Esophagus squamous epithelium (tissue), 5 donors: ENCODE results near the gene OR2M5. TPM values are rescaled to one million over a fixed set of nuclear protein-coding genes. Genes with fewer than 3 reads are reported as not detected.

Experiments used
- DNase-seq: peaks from one replicate; lab custom pipeline; 2025; lab: John Stamatoyannopoulos, UW
- H3K27ac ChIP-seq, 4 donors: fragments of 200-600 bp; sonication (generic); one replicate each; pipeline ENCODE4 v1.5.1; 2016 to 2019; ENCODE audit warnings: mild to moderate bottlenecking in 1 of 4
- H3K27me3 ChIP-seq, 4 donors: fragments of 200-600 bp; sonication (generic); 1 replicate in 3 of 4; 2 replicates in 1 of 4; pipeline versions ENCODE4 v1.5.1 to v1.6.0; 2017 to 2021; ENCODE audit warnings: antibody characterized with exemption in 1 of 4
- H3K36me3 ChIP-seq, 3 donors: fragments of 200-600 bp; sonication (generic); one replicate each; pipeline ENCODE4 v1.5.1; 2016 to 2019
- H3K4me1 ChIP-seq, 3 donors: fragments of 200-600 bp; sonication (generic); one replicate each; pipeline ENCODE4 v1.5.1; 2017 to 2019
- H3K4me3 ChIP-seq, 4 donors: fragments of 200-600 bp; sonication (generic); 1 replicate in 3 of 4; 2 replicates in 1 of 4; pipeline ENCODE4 v1.5.1; 2016 to 2019; ENCODE audit warnings: mild to moderate bottlenecking in 2 of 4, moderate library complexity in 1 of 4
- H3K9me3 ChIP-seq, 3 donors: fragments of 200-600 bp; sonication (generic); one replicate each; pipeline ENCODE4 v1.5.1; 2016 to 2019
- CTCF ChIP-seq, 6 experiments: fragments of 450-650 bp in 4 of 6; fragments of 200-600 bp in 2 of 6; sonication (generic) in 2 of 6; IDR thresholded peaks; one replicate each; pipeline ENCODE4 v1.5.1; 2016 to 2019; ENCODE audit warnings: antibody characterized with exemption in 6 of 6, mild to moderate bottlenecking in 4 of 6, moderate library complexity in 4 of 6
- POLR2A ChIP-seq, 4 donors: fragments of 450-650 bp; IDR thresholded peaks; one replicate each; pipeline ENCODE4 v1.6.1; 2017; ENCODE audit warnings: antibody characterized with exemption in 4 of 4, mild to moderate bottlenecking in 4 of 4, moderate library complexity in 3 of 4
- WGBS, 2 donors: methylation state at CpG; one replicate each; pipeline ENCODE4 v1.1.5; 2018; 5-methylcytosine and 5-hydroxymethylcytosine counted together
- intact Hi-C: fragments of 100-400 bp; cut with DNase I; formaldehyde crosslinking; loops from one replicate; pipeline ENCODE4 v1.15.0; 2022
- total RNA-seq, 4 donors: library from RNA; depleted of rRNA; stranded (reverse); fragments of >200 nt; gene quantifications; one replicate each; pipeline ENCODE4 v1.1.0, GENCODE V29; 2016
- donor health status: DM: yes; HTN: yes; CAD: no.

OR2M5 gene
- total RNA-seq, 4 donors from 2014 or later: not detected

GRCh38 chr1:248155927-248156326, 11.0 kb downstream of the OR2M5 start:
- no peak for DNase-seq
- H3K27ac ChIP-seq: no peak overlapping the region
- no peak for TF ChIP-seq CTCF (IDR thresholded peaks at IDR 0.05)
- TF ChIP-seq POLR2A (IDR thresholded peaks at IDR 0.05): no peak
- H3K4me1 ChIP-seq: no peaks in the 10 kb centered on the region
- H3K27me3 ChIP-seq: no peaks in the 10 kb centered on the region
- no peak overlapping the region for H3K4me3 ChIP-seq
- H3K36me3 ChIP-seq: no peaks in the 10 kb centered on the region
- intact Hi-C loops: no loop called here
- WGBS, 2 donors: 72 to 73% methylated on average over 1 of the region's 1 CpG
- H3K9me3 ChIP-seq: peaks cover 0 to 4% (median 0%) of the 10 kb centered on the region in 3 donors

GRCh38 chr1:248158758-248159157, 13.8 kb downstream of the OR2M5 start:
- intact Hi-C loops: no loop called here

GRCh38 chr1:248164031-248164430, 19.1 kb downstream of the OR2M5 start:
- H3K27ac ChIP-seq: no peak overlapping the region
- no peaks in the 10 kb centered on the region for H3K27me3 ChIP-seq
- H3K4me1 ChIP-seq: no peaks in the 10 kb centered on the region
- H3K36me3 ChIP-seq: no peaks in the 10 kb centered on the region
- H3K4me3 ChIP-seq: no peak overlapping the region
- intact Hi-C loops: no loop called here
- H3K9me3 ChIP-seq: peaks cover 0 to 24% (median 0%) of the 10 kb centered on the region in 3 donors
- no peak for DNase-seq
- 76 to 82% methylated on average over 6 to 8 of the region's 12 CpGs for WGBS, 2 donors
- no peak for TF ChIP-seq POLR2A (IDR thresholded peaks at IDR 0.05)
- no peak for TF ChIP-seq CTCF (IDR thresholded peaks at IDR 0.05)

More at GRCh38 chr1:248158758-248159157, 13.8 kb downstream of the OR2M5 start:
- 86 to 87% methylated on average over 4 of the region's 4 CpGs for WGBS, 2 donors
- no peak for DNase-seq
- Histone ChIP-seq H3K27ac (no peak overlapping the region), H3K4me3 (no peak overlapping the region), H3K4me1 (no peaks in the 10 kb centered on the region), H3K9me3 (peaks cover 0 to under 1% (median 0%) of the 10 kb centered on the region in 3 donors), H3K36me3 (no peaks in the 10 kb centered on the region), H3K27me3 (no peaks in the 10 kb centered on the region)
- TF ChIP-seq POLR2A (IDR thresholded peaks at IDR 0.05): no peak
- TF ChIP-seq CTCF (IDR thresholded peaks at IDR 0.05): no peak

GRCh38 chr1:248165186-248165585, 20.2 kb downstream of the OR2M5 start:
- no peak overlapping the region for H3K4me3 ChIP-seq
- H3K36me3 ChIP-seq: no peaks in the 10 kb centered on the region
- H3K27ac ChIP-seq: no peak overlapping the region
- DNase-seq: no peak
- intact Hi-C loops: no loop called here
- H3K27me3 ChIP-seq: no peaks in the 10 kb centered on the region
- WGBS, 2 donors: 85 to 92% methylated on average over 11 to 14 of the region's 14 CpGs
- H3K9me3 ChIP-seq: peaks cover 0 to 24% (median 0%) of the 10 kb centered on the region in 3 donors
- H3K4me1 ChIP-seq: no peaks in the 10 kb centered on the region
- TF ChIP-seq POLR2A (IDR thresholded peaks at IDR 0.05) (no peak), CTCF (IDR thresholded peaks at IDR 0.05) (no peak)

- Histone ChIP-seq H3K4me3 (no peak within 1 kb of the TSS), H3K27ac (no peak within 1 kb of the TSS), H3K9me3 (no peaks in the 10 kb centered on the region), H3K27me3 (no peaks in the 10 kb centered on the region), H3K36me3 (no peaks in the 10 kb centered on the region), H3K4me1 (no peaks in the 10 kb centered on the region)
- intact Hi-C loops: no loop called here
- no peak for DNase-seq
- TF ChIP-seq POLR2A (IDR thresholded peaks at IDR 0.05): no peak
- no peak for TF ChIP-seq CTCF (IDR thresholded peaks at IDR 0.05)
Observed at GRCh38 chr1:248174521-248174920, 29.6 kb downstream of the OR2M5 start, which contains the start of gene OR2M2. Gene OR2M2 (plus strand): TSS chr1:248174821. CDS start chr1:248179986, 5,165 bp downstream.
